NOMO-1 (cell line): Measurements from ENCODE around the gene LAMTOR3.

Source experiments
- DNase-seq, 2 experiments: peaks; one replicate each; lab custom pipeline; 2025; ENCODE audit not compliant: unreplicated experiment in 2 of 2; lab: John Stamatoyannopoulos, UW

Gene LAMTOR3

GRCh38 chr4:99894161-99894997 is at the start of gene LAMTOR3:
TSS of gene LAMTOR3 (minus strand) at chr4:99894427. CDS start at chr4:99893963, 464 bp downstream.
- DNase-seq, result peak; percentile 91 to 94

DNA sequence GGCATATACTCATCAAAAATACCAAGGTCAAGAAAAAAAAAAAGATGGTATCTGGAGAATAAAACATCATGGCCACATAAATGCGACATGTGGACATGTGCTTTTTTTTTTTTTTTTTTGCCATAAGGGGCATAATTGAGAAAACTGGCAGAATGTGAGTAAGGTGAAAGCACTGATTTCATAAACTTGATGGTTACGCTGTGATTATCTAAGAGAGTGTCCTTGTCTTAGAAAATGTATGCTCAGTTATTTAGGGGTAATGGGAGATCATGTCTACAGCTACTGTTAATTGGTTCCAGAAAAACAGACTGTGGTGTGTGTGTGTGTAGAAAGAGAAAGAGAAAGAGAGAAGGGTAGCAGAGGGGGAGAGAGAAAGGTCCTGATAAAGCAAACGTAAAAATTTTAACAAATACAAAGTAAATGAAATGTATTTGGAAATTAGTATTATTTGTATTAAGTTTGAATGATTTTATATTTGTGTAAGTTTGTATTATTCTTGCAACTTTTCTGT is 44.1 kb upstream of the LAMTOR3 start:
- no peak for DNase-seq

DNA sequence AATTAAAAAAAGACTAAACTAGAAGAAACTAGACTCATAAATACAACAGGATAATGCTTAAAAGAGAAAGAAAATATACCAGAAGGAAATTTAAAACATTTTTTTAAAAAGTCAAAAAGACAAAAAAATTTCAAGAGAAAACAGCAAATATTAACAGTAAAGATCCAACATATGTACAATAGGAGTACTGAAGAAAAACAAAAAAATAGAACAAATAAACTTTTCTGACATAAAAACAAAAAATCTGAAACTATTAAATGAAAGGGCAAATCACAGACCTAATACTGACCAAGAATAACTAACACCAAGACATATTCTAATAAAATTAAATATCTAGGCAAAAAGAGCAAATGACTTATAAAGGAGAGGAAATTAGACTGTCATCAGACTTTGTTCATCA is 40.7 kb upstream of the LAMTOR3 start:
- DNase-seq, result no peak

- no peak for DNase-seq
These were observed 33.3 kb upstream of the LAMTOR3 start for GRCh38 chr4:99927566-99927965.

- DNase-seq, result no peak
These were observed 26.9 kb upstream of the LAMTOR3 start for GRCh38 chr4:99921174-99921573.

DNA sequence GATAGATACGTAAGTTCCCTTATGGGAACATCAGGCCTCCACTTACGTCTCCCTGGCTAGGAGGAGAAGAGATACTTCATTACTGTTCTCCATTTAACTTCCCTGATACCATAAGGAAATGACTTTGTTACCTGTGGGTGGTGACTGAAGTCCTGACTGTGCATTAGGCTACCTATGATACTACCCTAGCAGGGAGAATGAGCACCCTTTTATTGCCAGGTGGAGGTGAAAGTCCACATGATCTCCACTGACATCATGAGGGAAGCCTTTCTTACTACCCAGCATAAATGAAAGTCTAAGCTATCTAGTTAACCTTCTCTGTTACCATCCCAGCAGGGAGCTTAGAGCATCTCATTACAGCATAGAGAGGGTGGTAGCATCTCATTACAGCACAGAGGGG is 24.4 kb upstream of the LAMTOR3 start:
- DNase-seq, result no peak

GRCh38 chr4:99917575-99917974 is 23.3 kb upstream of the LAMTOR3 start:
- no peak for DNase-seq

DNA sequence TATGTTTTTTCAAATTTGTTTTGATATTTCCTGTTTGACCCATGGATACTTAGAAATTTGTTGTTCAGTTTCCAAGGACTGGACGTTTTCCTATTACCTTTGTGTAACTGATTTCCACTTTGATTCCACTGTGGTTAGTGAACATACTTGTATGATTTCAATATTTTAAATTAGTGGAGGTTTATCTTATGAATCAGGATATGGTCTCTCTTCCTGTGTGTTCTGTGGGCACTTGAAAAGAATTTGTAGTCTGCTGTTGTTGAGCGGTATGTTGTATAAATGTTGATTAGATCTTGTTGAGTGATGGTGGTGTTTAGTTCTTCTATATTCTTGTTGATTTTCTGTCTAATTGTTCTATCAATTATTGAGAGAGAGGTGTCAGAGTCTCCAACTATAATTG is 21.2 kb upstream of the LAMTOR3 start:
- no peak for DNase-seq

DNA sequence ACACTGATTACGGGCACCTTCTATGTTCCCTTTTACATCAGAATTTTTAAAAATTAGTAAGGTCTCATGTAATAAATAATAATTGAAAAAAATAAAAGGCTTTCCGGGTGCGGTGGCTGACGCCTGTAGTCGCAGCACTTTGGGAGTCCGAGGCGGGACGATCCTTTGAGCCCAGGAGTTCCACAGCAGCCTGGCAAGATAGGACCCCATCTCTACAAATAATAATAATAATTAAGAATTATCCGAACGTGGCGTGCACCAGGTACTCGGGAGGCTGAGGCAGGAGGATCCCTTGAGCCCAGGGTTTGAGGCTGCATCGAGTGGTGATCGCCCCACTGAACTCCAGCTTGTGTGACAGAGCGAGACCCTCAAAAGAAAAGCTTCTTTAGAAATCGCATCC is 771 bp upstream of the LAMTOR3 start:
- DNase-seq, result no peak

DNA sequence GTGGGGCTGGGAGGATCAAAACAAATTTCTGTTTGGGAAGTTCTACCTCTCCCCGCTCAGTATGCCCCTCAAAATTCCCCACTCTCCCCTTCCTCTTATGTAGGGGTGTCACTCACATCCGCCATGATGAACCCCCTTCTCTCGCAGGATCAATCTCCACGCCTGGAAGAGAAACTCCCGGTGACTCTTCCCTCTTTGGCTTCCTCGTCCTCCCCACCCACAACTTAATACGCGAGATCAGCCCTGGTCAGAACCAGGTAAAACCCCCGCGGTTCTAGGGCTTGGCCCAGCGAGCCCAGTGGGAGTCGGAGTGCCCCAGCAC is 427 bp downstream of the LAMTOR3 start:
- no peak for DNase-seq

GRCh38 chr4:99893029-99893428 is 1.2 kb downstream of the LAMTOR3 start:
- no peak for DNase-seq

GRCh38 chr4:99891351-99891750 is 2.9 kb downstream of the LAMTOR3 start:
- DNase-seq, result no peak

- no peak for DNase-seq
These were observed 6.4 kb downstream of the LAMTOR3 start for GRCh38 chr4:99887837-99888236.

DNA sequence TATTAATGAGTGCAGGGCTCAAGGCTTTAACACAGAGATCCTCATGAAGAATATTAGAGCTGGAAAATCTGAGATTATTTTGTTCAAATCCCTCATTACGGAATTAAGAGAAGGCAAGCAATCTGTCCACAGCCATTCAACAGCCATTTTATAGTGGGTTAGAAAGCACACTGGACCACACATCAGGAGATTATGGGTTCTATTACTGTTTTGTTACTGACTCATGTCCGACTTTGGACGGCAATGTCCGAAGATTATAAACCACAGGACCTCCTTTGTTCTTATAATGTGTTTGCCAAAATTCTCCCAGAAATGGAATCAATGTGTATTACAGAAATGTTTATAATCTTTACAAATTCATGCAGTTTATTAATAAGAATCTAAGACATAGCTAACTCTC is 8.1 kb downstream of the LAMTOR3 start:
- no peak for DNase-seq

- no peak for DNase-seq
These were observed 8.5 kb downstream of the LAMTOR3 start for GRCh38 chr4:99885687-99886086.

- DNase-seq, result peak; percentile 5 to 46
These were observed 9.1 kb downstream of the LAMTOR3 start for GRCh38 chr4:99885063-99885664.

GRCh38 chr4:99879458-99879857 is 14.8 kb downstream of the LAMTOR3 start:
- peak in 1 of 2 experiments; percentile 35 for DNase-seq

- no peak for DNase-seq
These were observed 15.6 kb downstream of the LAMTOR3 start for GRCh38 chr4:99878604-99879003.

- no peak for DNase-seq
These were observed 17.3 kb downstream of the LAMTOR3 start for GRCh38 chr4:99876946-99877345.

DNA sequence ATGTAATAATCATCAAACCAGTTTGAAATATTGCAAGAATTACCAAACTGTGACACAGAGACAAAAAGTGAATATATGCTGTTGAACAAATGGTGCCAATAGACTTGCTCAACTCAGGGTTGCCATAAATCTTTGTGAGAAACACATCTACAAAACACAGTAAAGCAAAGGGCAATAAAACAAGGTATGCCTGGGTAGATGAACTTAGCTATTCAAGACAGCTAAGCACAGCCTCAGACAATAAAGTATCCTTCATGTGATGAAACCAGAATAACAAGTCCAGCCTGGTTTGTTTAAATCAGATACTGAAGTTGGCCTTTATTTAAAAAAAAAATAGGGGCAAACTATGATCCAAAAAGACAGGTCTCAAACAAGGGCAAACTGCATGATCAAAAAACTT is 19.2 kb downstream of the LAMTOR3 start:
- no peak for DNase-seq

- no peak for DNase-seq
These were observed 21.7 kb downstream of the LAMTOR3 start for GRCh38 chr4:99872570-99872969.

GRCh38 chr4:99868126-99868596 is 26.1 kb downstream of the LAMTOR3 start:
- DNase-seq, result no peak
